Gastroesophageal sphincter (tissue), 3 donors: ENCODE results near the gene KLF14.
"Not testable (repeated sequence)": the region's sequence is repeated elsewhere in the genome, so short reads cannot be mapped to it uniquely, and the experiment has no call there.

ENCODE experiments used
- CTCF ChIP-seq, 4 experiments: fragments of 200-600 bp in 2 of 4; fragments of 450-650 bp in 2 of 4; sonication (generic) in 1 of 4; IDR thresholded peaks; one replicate each; pipeline ENCODE4 v1.5.1; 2017 to 2019; ENCODE audit warnings: antibody characterized with exemption in 4 of 4, mild to moderate bottlenecking in 2 of 4, moderate library complexity in 2 of 4
- EP300 ChIP-seq: sonication (generic); formaldehyde crosslinking; IDR thresholded peaks from one replicate; pipeline ENCODE4 v1.6.1; 2017; ENCODE audit warnings: antibody characterized with exemption, mild to moderate bottlenecking
- POLR2A ChIP-seq, 2 donors: fragments of 450-650 bp; IDR thresholded peaks; one replicate each; pipeline ENCODE4 v1.6.1; 2017; ENCODE audit warnings: antibody characterized with exemption in 2 of 2, mild to moderate bottlenecking in 2 of 2, moderate library complexity in 1 of 2

GRCh38 chr7:130764569-130764968, 30.6 kb upstream of the KLF14 start:
- not testable (repeated sequence) for TF ChIP-seq EP300; POLR2A (IDR thresholded peaks at IDR 0.05); CTCF (IDR thresholded peaks at IDR 0.05)
